Uterus (tissue), 2 donors: ENCODE results near the gene PSD4.

ENCODE experiments used
- POLR2A ChIP-seq, 2 donors: fragments of 450-650 bp; IDR thresholded peaks; one replicate each; pipeline ENCODE4 v1.6.1; 2016; ENCODE audit warnings: antibody characterized with exemption in 2 of 2, mild to moderate bottlenecking in 1 of 2, moderate library complexity in 1 of 2
- TF ChIP-seq, protein P1 (sequence below), 4 experiments: fragments of 200-600 bp in 2 of 4; fragments of 450-650 bp in 2 of 4; sonication (generic) in 2 of 4; IDR thresholded peaks; one replicate each; pipeline ENCODE4 v1.5.1; 2016 to 2019; ENCODE audit warnings: antibody characterized with exemption in 4 of 4, mild to moderate bottlenecking in 2 of 4, moderate library complexity in 1 of 4

- TF ChIP-seq, protein P1, sequence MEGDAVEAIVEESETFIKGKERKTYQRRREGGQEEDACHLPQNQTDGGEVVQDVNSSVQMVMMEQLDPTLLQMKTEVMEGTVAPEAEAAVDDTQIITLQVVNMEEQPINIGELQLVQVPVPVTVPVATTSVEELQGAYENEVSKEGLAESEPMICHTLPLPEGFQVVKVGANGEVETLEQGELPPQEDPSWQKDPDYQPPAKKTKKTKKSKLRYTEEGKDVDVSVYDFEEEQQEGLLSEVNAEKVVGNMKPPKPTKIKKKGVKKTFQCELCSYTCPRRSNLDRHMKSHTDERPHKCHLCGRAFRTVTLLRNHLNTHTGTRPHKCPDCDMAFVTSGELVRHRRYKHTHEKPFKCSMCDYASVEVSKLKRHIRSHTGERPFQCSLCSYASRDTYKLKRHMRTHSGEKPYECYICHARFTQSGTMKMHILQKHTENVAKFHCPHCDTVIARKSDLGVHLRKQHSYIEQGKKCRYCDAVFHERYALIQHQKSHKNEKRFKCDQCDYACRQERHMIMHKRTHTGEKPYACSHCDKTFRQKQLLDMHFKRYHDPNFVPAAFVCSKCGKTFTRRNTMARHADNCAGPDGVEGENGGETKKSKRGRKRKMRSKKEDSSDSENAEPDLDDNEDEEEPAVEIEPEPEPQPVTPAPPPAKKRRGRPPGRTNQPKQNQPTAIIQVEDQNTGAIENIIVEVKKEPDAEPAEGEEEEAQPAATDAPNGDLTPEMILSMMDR (IDR thresholded peaks at IDR 0.05): no peak
- no peak for TF ChIP-seq POLR2A (IDR thresholded peaks at IDR 0.05)
Observed at GRCh38 chr2:113198048-113198789, 24.4 kb downstream of the PSD4 start.
